Activated T-cell treated with anti-CD3 and anti-CD28 coated beads, Interleukin-2, amount 50 U/mL, for 1 hour (primary cell): ENCODE results near the gene TINCR.

Experiments
- DNase-seq: peaks from one replicate; pipeline ENCODE4 v3.0.0-alpha.2; 2020

Gene TINCR

DNA sequence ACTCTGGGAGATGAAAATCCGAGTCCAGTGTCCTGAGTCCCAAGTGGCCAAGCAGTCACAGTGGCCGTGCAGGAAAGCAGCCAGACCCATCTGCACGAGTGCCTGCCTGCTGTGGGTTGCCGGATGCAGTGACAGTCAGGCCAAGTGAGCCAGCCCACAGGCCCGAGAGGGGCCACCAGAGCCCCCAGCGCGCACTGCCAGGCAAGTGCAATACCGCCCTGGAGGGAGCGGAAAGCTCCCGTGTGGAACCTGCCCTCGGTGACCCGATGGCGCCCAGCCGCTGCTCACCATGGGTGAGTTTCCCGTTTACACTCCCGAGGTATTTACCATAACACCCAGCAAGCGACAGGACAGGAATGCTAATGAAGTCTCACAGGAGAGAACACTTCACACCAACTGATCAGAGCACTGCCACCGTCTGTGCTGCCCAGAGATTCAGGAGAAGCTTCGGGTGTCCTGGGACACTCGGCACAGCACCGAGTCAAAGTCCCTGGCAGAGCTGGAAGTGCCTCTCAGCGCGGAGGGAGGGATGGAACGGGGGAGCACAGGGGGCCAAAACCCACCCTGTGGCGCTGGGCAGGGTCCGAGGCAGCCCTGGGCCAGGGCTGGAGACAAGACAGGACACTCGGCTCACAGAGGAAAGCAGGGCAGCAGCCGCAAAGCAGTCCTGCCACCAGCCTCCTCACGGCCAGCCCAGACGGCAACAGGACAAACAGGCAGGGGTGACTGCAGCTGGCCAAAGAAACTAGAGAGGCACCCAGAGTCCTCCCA, 21.3 kb upstream of the TINCR start:
- DNase-seq: no peak

DNA sequence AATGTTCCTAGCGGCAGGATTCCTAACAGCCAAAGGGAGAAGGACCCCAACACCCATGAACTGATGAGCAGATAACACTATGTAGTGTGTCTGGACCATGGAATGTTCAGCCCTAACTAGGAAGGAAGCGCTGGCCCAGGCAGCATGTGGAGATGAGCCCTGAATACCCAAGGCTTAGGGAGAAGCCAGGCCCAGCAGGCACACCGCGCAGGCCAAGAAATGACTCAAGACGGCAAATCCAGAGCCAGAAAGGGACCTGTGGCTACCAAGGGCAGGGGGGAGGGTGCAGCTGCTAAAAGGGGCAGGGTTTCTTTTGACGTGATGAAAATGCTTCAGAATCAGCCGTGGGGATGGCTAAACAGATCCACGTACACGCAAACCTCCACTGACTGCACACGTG, 20.7 kb upstream of the TINCR start:
- no peak for DNase-seq

DNA sequence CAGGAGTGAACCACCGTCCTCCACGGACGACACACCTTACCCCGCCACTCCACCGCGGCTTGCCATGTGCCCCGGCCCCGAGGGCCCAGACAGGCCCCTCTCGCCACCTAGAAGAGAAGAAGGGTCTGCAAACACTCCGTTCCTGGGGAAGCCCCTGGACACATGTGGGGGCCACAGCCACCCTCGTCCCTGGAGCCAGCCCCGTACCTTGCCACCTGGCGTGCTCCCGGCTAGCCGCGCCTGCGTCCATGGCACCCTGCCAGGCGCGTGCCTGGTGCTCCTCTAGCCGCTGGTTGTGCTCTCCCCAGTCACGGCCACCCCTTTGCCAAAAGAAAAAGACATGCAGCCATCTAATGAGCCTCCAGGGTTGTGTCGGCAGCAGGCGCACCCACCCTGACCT, 19.9 kb upstream of the TINCR start:
- DNase-seq: no peak

DNA sequence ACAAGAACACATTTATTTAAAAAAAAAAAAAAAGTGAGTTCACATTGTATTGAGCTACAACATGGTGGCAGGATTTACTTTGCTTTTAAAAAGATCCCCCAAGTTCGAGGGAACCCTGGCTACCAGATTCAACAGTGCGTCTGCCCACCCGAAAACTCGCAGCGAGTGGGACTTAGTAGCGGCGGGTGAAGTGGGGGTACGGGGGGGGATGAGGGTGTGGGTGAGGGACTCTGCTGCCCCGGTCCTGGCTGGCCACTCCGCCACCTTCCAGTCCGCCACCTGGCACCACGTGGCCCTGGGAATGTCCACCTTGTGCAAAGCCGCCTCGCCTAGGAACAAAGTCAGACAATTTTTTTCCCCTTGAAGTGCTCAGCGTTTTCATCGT, 19.3 kb upstream of the TINCR start:
- no peak for DNase-seq

DNA sequence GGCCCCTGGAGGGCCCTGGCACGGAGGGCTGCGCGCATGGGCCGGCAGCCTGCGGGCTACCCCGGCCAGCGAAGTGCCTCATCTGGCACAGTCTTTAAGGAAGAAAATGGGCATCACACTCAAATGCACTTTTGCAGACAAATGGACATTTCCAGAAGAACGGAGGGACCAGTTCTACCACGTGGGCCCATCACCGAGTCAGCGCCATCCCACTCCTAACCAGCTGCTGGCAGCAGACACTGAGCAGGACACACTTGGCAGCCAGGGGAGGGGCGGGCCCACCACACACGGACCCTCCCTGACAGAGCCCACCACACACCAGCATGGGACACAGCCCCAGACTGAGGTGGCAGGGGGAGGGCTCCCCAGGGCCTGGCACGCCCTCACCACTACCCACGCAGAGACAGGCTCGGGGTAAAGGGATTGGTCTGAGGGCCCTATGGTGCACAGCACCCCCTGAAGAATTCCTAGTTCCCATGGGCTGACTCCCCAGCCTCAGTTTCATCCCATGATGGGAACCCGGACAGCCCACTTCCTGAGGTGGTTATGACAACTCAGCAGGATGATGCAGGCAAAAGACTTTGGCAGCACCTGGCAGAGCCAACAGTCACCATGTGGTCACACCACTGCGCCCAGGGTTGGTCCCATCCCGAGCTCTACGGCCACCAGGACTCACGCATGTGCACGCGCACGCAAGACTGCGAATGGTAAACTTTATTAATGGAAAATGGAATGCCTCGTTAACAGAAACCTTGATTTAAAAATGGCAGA, 18.7 kb upstream of the TINCR start:
- no peak for DNase-seq

DNA sequence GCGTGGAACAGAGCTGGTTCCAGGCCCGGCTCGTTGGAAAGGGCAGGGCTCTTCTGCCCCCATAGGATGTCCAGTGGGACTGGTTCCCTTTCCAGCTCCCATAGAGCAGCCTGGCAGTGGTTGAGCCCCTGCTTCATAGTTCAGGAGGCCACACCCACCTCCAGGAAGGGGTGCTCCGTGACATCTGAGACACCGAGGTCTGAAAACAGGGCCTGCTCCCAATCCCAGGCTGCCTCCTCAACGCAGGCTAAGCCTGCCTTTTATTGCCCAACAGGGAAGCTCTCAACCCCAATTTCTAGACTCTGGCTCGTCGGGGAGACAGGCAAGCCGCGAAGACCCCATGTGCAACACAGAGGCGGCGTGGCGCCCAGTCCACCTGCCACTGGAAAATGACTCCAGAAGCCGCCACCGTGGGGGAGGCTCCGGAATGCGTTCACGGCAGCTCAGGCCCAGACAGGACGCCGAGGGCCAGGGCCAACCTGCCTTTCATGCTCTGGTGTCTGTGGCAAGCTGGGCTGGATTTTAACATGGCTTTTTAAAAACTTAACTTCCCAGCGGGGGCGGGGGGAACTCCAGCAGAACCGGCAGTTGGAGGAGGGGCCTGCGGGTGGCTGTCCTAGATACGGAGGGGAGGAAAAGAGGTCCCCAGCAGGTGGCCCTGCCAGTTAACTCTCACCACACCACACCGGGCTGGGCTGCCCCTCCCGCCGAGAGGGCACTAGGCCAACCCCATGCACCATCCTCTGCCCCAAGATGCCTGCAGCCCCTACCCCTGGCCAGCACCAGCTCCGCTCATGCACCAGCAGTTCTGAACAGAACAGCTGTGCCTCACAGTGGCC, 17.9 kb upstream of the TINCR start:
- DNase-seq: peak; percentile 41

DNA sequence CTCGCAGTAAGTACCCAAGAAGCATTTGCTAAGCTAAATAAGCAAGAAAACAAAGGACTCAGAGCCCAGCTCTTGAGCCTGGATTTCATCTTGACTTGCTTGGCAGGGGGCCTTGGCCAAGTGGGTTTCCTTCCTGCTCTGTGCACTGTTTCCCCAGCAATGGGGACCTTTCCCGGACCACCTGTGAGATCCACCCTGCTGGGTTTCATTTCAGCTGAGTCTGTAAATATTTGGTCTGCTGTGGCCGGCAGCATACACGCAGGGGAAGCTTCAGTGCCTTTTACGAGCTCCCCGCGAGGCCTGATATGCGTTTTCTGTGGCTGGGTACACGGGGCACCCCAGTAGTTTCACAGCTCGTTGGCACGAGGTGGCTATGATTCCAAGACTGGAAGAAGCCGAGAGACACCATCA, 12.4 kb upstream of the TINCR start:
- no peak for DNase-seq

DNA sequence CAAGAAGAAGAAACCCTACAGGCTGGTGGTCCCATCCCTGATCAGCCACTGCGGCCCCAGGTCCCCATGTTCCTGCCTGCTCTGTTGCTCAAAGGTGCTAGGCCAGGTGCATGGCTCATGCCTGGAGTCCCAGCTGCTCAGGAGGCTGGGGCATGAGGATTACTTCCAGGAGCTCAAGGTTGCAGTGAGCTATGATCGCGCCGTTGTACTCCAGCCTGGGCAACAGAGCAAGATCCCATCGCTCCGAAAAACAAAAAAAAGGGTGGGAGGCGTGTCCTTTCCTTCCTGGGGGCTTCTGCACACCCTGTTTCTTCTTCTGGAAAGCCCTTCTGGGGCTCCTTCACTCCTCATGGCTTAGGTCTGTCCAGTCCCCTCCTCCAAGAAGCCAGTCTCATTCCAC, 11.9 kb upstream of the TINCR start:
- no peak for DNase-seq

DNA sequence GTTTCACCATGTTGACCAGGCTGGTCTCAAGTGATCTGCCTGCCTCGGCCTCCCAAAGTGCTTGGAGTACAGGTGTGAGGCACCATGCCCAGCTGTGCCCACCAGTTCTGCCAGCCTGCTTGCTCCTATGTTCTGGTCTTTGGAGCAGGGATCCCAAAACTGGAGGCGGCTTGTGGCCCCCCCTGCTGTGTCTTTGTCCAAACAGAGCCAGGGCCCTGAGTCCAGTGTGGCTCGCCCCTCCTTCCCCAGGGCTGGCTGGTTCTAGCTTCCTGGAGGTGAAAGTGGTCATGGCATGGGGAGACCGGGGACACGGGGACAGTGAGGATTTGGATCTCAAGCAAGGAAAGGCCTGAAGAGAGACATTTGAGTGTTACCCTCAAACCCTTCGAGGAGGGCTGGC, 11.5 kb upstream of the TINCR start:
- no peak for DNase-seq

DNA sequence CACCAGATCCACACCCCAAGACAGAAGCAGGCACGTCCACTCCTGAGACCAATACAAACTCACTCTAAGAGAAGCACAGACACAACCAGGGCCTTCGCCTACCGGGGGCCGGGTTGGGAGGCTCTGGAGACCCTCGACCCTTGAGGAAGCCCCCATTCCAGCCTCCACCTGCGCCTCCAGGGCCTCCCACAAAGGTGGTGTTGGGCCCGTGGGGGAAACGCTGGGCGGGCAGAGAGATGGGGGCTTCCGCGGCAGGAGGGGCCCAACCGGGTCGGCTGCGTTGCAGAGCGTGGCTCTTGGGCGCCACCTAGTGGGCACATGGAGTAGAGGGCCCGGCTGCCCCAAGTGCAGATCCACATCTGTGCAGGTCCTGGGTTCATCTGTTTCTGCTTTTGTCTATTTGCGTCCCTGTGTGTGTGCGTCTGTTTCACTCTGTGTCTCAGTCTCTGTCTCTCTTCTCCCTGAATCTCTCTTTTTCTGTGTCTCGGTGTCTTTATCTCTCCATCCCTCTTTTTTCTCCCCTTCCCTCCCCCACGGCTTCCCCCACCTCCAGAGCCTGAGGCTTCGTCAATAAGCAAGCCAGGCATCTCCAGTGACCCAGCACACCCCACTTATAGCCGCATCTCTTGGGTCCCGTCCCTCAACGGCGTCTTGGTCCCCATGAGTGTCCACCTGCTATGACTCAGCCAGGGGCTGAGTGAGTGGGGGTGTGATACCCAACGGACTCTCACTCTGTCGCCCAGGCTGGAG, 10.5 kb upstream of the TINCR start:
- peak; percentile 80 for DNase-seq

DNA sequence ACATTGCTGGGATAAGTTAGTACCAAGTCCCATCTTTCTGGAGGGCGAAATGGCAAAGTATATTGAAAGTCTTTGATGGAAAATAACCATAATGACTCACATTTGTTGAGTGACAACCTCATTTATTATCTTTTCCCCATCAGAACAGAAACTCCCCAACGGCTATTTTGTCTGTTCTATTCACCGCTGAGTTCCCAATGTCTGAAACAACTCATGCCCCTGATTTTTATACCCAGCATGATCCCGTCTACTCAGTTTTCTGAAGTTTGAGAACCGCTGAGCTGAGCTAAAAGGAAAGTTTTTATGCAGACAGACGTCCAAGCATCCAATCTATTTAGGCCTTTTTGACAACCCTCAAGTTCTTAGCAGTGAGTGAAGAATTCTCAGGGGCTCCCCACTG, 7.8 kb upstream of the TINCR start:
- no peak for DNase-seq

DNA sequence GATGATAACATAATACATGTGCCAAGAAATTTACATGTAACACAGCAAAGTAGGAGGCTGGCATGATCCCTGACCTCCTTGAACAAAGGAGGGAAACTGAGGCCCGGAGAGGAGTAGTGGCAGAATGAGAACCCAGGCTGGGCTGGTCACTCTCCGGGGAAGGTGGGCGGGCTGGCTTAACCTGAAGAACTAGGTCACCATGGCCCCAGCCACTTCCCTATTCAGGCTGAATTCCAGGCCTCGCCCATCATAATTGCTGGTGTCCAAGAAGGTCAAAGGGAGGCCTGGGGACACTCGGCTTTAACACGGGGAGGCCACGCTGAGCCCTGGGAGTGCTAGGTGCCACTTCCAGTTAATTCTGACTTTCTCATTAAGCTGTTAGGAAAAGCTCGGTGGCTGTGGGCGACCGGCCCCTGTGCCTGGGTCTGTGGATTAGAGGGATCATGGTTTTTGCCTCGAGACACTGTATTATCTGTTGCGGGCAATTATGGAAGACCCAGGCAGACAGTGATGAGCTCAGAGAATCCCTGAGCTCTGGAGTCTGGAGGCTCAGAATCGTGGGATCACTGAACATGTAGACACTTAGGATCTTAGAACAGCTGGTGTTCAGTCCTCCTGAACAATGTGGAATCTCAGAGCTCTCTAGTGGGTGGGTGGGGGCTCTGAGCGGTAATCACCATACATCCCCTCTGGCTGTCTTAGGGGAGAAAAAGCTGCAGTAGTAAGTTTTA, 5.0 kb upstream of the TINCR start:
- DNase-seq: no peak

DNA sequence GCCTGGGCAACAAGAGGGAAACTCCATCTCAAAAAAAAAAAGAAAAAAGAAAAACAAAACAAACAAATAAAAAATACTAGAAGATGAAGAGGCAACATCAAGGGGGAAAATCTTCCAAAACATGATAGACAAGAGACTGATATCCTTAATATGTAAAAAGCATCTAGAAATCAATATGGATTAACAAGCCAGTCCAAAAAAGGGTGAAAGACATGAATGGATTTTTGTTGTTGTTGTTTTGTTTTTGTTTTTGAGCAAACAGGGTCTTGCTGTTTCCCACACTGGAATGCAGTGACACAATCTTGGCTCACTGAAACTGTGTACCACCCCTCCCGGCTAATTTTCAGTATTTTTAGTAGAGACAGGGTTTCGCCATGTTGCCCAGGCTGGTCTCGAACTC, 4.0 kb upstream of the TINCR start:
- DNase-seq: no peak

DNA sequence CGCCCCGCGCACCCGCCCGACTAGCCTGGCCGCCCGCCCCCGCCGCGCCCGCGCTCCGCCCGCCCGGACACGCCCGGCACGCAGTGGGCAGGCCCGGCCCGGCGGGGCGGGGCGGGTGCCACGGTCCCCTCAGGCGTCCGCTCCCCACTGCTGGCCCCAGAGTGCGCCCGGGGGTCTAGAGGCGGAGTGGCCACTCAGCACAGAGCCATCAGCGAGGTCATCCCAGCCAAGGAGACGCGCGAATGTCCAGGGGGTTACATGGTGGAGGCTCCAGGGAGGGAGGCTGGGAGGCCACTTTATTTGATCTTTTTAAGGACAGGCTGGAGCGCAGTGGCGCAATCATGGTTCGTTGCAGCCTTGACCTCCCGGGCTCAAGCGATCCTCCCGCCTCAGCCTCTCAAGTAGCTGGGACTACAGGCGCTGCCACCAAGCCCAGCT, 236 bp upstream of the TINCR start:
- DNase-seq: no peak

DNA sequence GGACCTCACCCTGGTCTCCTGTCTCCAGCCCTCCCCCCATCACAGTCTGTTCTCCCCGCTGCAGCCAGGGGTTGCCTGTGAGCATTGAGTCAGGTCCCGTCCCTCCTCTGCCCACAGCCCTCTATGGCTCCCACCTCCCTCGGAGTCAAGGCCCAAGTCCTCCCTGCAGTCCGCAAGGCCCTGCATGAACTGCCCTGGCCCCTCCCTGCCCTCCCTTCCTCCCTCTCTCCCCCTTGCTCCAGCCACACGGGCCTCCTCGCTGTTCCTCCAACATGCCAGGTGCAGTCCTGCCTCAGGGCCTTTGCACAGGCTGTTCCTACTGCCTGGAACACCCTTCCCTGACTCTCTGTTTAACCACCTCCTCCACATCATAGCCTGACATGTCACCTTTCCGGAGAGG, 2.8 kb downstream of the TINCR start:
- DNase-seq: no peak

DNA sequence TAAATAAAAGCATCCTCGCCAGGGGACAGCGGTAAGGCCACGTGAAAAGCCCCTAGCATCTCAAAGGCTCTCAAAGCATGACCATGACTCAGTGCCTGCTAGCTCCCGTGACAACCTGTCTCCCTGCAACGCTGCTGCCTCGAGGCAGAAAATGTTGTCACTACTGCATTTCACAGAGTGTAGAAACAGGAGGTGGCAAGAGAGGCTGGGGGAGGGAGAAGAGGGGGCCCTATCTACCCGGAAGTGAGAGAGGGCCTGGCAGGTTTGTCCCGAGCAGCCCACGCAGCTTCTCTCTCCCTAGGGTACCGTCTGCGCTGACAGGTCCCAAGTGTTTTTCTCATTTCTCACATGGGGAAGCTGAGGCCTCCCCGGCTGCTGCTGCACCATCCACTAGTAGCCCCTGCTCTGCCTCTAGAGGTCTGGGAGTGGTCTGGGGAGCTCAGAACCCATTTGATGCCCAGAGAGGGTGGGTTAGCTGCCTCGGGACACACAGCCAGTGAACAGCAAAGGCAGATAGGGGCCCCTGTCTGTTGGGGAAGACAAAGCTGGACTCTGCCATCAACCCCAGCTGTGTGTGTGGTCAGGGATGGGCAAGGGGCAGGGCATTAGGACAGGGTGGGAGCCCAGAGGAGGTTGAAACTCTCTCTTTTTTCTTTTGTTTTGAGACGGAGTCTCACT, 3.7 kb downstream of the TINCR start:
- DNase-seq: no peak

DNA sequence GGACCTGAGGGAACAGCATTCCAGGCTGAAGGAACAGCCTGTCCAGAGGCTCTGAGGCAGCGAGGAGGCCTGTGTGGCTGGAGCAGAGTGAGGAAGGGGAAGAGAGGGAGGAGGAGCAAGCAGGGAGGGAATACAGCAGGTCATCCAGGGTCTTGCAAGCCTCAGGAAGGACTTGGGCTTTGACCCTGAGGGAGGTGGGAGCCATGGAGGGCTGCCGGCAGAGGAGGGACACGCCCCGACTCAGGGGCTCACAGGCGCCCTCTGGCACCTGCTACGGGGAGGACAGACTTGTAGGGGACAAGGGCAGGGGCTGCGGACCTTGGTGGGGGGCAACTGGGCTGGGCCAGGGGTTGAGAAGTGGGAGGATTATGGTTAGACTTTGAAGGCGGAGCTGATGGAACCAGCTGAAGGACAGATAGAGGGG, 4.7 kb downstream of the TINCR start:
- no peak for DNase-seq

DNA sequence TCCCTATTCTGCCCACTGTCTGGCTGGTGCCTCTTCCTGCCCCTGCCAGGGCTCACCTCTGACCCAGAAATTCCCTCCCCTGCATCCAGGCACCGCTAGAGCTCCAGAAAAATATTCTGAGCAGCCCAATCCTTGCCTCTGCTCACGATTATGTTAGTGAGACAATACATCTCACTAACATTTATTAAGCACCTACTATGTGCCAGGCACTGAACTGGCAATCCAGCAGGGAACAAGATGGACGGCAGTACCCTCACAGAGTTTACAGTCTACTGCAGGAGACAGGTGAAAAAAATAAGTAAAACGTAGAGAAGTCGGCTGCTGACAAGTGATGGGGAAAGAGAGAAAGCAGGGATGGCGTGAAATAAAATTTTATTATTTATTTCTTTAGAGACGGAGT, 5.5 kb downstream of the TINCR start:
- no peak for DNase-seq

DNA sequence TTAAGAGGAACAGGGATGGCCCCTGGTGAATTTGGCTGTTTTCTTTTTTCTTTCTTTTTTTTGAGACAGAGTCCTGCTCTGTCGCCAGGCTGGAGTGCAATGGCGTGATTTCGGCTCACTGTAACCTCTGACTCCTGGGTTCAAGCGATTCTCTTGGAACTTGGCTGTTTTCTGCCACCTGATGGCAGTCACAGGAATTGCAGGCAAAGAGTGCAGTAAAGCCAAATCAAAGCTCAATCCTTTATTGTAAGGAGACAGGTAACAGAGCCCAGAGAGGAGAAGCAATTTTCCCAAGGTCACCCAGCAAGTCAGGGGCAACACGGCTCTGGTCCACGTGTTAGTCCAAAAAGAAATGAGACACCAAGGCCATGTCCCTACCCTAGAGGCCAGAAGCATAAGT, 6.2 kb downstream of the TINCR start:
- no peak for DNase-seq

DNA sequence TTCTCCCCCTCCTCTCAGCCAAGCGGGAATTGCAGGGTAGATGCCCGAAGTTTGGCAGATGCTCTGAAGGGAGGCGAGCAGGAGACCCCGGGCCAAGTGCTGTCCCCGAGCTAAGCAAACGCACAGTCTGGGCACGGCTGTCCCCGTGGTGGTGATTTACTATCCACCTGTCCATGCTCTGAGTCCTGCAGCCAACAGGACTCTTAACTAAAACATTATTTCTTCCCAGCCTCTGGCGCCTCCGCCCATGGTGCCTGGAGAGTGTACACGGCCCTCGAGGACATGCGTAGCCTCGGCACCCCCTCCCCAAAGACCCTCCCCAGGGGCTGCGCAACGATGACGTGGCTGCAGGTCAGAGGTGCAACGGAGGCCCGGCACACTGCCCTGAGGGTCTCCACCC, 7.6 kb downstream of the TINCR start:
- no peak for DNase-seq

DNA sequence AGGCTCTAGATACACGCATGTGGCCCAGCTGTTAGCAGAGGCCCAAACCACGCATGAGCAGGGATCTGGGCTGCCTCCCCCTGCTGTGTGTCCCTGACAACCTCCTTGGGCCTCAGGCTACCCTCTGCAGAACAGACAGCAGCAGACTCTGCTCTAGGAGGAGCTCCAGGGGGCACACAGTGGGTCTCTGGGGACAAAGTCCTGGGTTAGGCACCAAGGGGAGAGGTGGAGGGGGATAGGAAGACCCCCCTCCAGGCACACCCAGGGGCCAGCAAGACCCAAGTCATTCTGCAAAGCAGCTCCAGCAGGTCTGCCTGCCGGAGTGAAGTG, 8.0 kb downstream of the TINCR start:
- no peak for DNase-seq

DNA sequence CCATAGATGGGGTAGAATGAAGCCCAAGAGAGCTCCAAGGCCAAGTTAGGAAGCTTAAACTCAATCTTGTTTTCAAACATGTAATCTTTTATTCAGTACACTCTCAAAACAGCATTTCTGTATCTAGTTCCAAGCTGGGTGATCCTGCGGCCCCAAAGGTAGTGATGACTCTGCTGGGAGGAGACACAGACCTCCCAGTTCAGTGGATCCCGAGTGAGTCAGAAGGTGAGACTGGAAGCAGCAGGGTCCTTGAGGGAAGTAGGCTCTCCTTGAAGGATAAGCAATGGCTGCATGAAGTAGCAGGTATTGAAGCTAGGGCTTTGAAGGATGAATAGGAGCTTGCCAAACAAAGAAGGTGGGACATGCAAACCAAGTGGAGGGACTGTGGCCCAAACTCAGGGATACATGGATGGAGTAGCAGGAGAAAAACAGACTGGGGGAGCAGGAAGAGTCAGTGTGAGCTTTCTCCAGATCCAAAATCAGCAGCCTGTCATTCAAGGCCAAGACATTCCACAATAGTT, 9.6 kb downstream of the TINCR start:
- DNase-seq: no peak
